Measurements from ENCODE around the gene TTI1. TPM values are rescaled to one million over a fixed set of nuclear protein-coding genes. Genes with fewer than 3 reads are reported as not detected.

TTI1 gene
- total RNA-seq, 2 experiments from 2014 or later = 10.6 to 11.4 TPM

DNA sequence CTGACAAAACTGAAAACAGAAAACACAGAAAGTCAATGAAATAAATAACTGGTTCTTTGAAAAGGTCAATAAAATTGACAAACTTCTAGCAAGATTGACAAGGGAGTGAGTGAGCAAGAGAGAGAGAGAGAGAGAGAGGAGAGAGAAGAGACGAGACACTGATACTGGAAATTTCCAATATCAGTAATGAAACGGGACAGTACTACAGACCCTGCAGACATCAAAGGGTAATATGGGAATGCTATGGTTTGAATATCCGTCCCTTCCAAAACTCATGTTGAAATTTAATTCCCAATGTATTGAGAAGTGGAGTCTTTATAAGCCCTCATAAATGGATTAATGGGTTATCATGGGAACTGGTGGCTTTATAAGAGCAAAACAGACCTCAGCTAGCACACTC is 3.8 kb downstream of the TTI1 start:
- Mint-ChIP-seq H3K27ac (peak overlapping the region; percentile 34), H3K27me3 (no peaks in the 10 kb centered on the region), H3K36me3 (ENCODE audit: low read depth) (peaks cover 68% of the 10 kb centered on the region), H3K4me3 (peak overlapping the region; percentile 52), H3K9me3 (no peaks in the 10 kb centered on the region), H3K4me1 (ENCODE audit: low read depth) (peaks cover 82% of the 10 kb centered on the region)
- H3K27ac ChIP-seq (ENCODE audit: low read depth in 1 of 2, low read length in 2 of 2) = no peak overlapping the region
- no peak for ATAC-seq (ENCODE audit: poor library complexity)
- TF ChIP-seq, protein P1, sequence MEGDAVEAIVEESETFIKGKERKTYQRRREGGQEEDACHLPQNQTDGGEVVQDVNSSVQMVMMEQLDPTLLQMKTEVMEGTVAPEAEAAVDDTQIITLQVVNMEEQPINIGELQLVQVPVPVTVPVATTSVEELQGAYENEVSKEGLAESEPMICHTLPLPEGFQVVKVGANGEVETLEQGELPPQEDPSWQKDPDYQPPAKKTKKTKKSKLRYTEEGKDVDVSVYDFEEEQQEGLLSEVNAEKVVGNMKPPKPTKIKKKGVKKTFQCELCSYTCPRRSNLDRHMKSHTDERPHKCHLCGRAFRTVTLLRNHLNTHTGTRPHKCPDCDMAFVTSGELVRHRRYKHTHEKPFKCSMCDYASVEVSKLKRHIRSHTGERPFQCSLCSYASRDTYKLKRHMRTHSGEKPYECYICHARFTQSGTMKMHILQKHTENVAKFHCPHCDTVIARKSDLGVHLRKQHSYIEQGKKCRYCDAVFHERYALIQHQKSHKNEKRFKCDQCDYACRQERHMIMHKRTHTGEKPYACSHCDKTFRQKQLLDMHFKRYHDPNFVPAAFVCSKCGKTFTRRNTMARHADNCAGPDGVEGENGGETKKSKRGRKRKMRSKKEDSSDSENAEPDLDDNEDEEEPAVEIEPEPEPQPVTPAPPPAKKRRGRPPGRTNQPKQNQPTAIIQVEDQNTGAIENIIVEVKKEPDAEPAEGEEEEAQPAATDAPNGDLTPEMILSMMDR (IDR thresholded peaks at IDR 0.05) = no peak
- H3K36me3 ChIP-seq (ENCODE audit: insufficient read depth, low read length) = peaks cover 5% of the 10 kb centered on the region
- intact Hi-C loops (cut with DNase I, micrococcal nuclease) = no loop called here
- no peak overlapping the region for H3K4me3 ChIP-seq (ENCODE audit: low read length)
- no peaks in the 10 kb centered on the region for H3K27me3 ChIP-seq (ENCODE audit: control insufficient read depth in 1 of 2, insufficient read depth in 2 of 2, low read length in 2 of 2)
- no peaks in the 10 kb centered on the region for H3K9me3 ChIP-seq (ENCODE audit: control insufficient read depth in 1 of 2, insufficient read depth in 1 of 2, low read length in 2 of 2)
- POLR2A ChIA-PET = no interaction called here
- no peak for DNase-seq
- CTCF ChIA-PET = interaction anchor here (0.5 kb wide), 1 partner anchor 1044 kb away, joined by 3 read pairs; no protein-coding TSS in a partner anchor
- peaks cover 25% of the 10 kb centered on the region for H3K4me1 ChIP-seq (ENCODE audit: insufficient read depth, low read length)

DNA sequence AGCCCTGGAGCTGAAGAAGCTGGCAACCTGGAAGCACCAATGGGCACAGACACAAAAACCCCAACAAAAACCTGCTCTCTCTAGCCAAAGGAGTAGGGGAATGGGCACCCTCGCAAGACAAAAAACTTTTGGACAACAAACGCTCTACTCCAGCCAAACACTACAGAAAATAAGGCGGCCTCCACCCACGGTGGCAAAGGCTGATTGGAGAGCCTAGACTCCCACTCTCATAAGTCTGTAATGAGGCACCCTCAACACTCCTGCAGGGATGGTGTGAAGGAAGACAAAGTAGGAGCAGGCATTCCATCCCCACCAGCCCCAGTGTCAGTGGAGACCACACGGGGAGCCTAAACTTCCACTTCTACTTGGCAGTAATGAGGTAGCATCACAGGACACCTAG is 8.8 kb downstream of the TTI1 start:
- DNase-seq (no peak), ATAC-seq (ENCODE audit: poor library complexity) (no peak)
- Histone ChIP-seq H3K9me3 (ENCODE audit: control insufficient read depth in 1 of 2, insufficient read depth in 1 of 2, low read length in 2 of 2) (no peaks in the 10 kb centered on the region), H3K27ac (ENCODE audit: low read depth in 1 of 2, low read length in 2 of 2) (no peak overlapping the region), H3K4me1 (ENCODE audit: insufficient read depth, low read length) (peaks cover 12% of the 10 kb centered on the region), H3K27me3 (ENCODE audit: control insufficient read depth in 1 of 2, insufficient read depth in 2 of 2, low read length in 2 of 2) (no peaks in the 10 kb centered on the region), H3K4me3 (ENCODE audit: low read length) (no peak overlapping the region), H3K36me3 (ENCODE audit: insufficient read depth, low read length) (peaks cover 5% of the 10 kb centered on the region)
- ChIA-PET POLR2A (interaction anchor here (0.7 kb wide), 1 partner anchor 117 kb away, joined by 3 read pairs; no protein-coding TSS in a partner anchor), CTCF (no interaction called here)
- TF ChIP-seq, protein P1 (IDR thresholded peaks at IDR 0.05) = no peak
- intact Hi-C loops (cut with DNase I, micrococcal nuclease) = no loop called here
- Mint-ChIP-seq H3K27me3 (no peaks in the 10 kb centered on the region), H3K4me3 (no peak overlapping the region), H3K4me1 (ENCODE audit: low read depth) (peaks cover 75% of the 10 kb centered on the region), H3K36me3 (ENCODE audit: low read depth) (peaks cover 64% of the 10 kb centered on the region), H3K27ac (no peak overlapping the region), H3K9me3 (no peaks in the 10 kb centered on the region)

DNA sequence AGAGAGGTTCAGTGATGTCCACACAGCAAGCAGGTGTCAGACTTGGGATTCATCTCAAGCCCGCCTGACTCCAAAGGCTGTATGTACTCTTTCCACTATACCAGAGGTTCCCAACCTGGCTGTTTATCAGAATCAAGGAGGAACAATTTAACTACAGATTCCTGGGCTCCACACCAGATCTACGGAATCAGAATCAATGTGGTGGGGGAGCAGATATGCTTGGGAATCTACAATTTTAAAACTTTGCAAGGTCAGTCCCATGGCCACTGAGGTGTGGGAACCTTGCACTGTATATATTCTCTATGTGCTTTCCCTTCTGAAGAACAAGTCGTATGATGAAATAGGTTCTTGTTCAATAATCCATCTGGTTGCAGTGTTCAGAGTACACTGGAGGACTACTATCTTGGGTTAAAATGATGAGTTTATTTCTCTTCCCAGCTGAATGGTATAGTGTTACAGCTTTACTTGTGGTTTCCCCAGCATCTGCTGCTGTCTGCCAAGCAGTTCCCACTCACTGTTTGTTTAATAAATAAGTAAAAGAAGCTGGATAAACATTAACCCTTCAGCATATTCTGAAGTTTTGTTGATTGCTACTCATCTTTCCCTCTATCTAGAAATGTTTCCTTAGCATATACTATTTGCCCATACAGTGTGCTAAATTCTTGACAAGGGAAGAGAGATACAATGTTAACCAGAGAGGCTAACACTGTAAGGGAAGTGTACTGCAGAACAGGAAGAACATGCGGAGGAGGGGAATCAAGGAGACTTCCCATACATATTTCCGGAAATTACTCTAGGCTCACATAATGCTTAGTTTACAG is 9.9 kb downstream of the TTI1 start:
- Mint-ChIP-seq H3K36me3 (ENCODE audit: low read depth) (peaks cover 68% of the 10 kb centered on the region), H3K27me3 (no peaks in the 10 kb centered on the region), H3K27ac (no peak overlapping the region), H3K4me1 (ENCODE audit: low read depth) (peaks cover 63% of the 10 kb centered on the region), H3K4me3 (no peak overlapping the region), H3K9me3 (peaks cover 1% of the 10 kb centered on the region)
- intact Hi-C loops (cut with DNase I, micrococcal nuclease) = no loop called here
- Histone ChIP-seq H3K4me3 (ENCODE audit: low read length) (no peak overlapping the region), H3K4me1 (ENCODE audit: insufficient read depth, low read length) (peaks cover 8% of the 10 kb centered on the region), H3K27me3 (ENCODE audit: control insufficient read depth in 1 of 2, insufficient read depth in 2 of 2, low read length in 2 of 2) (no peaks in the 10 kb centered on the region), H3K9me3 (ENCODE audit: control insufficient read depth in 1 of 2, insufficient read depth in 1 of 2, low read length in 2 of 2) (peaks cover 0 to 4% of the 10 kb centered on the region in 2 experiments), H3K36me3 (ENCODE audit: insufficient read depth, low read length) (peaks cover 12% of the 10 kb centered on the region), H3K27ac (ENCODE audit: low read depth in 1 of 2, low read length in 2 of 2) (no peak overlapping the region)
- DNase-seq (no peak), ATAC-seq (ENCODE audit: poor library complexity) (no peak)
- ChIA-PET CTCF (interaction anchor here (0.9 kb wide), 1 partner anchor 34 kb away, joined by 3 read pairs; no protein-coding TSS in a partner anchor), POLR2A (no interaction called here)
- TF ChIP-seq, protein P1 (IDR thresholded peaks at IDR 0.05) = no peak
